DOHH2 (cell line): Measurements from ENCODE around the gene PDE6C.

Experiments used
- EZH2phosphoT487 ChIP-seq: fragments of 200-600 bp; sonication (generic); IDR thresholded peaks from 2 replicates; pipeline ENCODE4 v1.6.1; 2017; ENCODE audit warnings: borderline replicate concordance, mild to moderate bottlenecking, antibody characterized with exemption, low read length, moderate library complexity, mixed read lengths
- TF ChIP-seq, protein P1 (sequence below): fragments of 200-600 bp; sonication (generic); IDR thresholded peaks from one replicate; pipeline ENCODE4 v1.5.1; 2014; ENCODE audit warnings: antibody characterized with exemption, mild to moderate bottlenecking, low read depth, low read length; ENCODE audit not compliant: poor library complexity, severe bottlenecking

DNA sequence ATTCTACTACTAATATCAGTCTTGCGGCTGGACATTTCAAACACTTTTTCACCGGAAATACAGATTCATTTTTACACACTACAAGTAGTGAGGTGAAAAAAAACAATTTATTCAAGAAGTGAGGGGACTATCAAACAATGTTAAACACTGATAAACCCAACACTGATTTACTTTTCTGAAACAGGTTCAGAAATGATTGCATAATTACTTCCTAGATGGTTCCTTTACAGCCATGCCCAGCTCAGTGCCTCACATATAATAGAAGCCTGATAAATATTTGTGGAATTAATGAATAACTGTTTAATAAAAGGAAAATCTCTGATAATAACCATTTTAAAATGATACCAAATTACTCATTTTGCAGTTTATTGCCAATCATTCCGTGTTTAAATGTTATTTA, 55.5 kb downstream of the PDE6C start:
- TF ChIP-seq, protein P1, sequence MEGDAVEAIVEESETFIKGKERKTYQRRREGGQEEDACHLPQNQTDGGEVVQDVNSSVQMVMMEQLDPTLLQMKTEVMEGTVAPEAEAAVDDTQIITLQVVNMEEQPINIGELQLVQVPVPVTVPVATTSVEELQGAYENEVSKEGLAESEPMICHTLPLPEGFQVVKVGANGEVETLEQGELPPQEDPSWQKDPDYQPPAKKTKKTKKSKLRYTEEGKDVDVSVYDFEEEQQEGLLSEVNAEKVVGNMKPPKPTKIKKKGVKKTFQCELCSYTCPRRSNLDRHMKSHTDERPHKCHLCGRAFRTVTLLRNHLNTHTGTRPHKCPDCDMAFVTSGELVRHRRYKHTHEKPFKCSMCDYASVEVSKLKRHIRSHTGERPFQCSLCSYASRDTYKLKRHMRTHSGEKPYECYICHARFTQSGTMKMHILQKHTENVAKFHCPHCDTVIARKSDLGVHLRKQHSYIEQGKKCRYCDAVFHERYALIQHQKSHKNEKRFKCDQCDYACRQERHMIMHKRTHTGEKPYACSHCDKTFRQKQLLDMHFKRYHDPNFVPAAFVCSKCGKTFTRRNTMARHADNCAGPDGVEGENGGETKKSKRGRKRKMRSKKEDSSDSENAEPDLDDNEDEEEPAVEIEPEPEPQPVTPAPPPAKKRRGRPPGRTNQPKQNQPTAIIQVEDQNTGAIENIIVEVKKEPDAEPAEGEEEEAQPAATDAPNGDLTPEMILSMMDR = no peak
- TF ChIP-seq EZH2phosphoT487 = no peak
